Measurements from ENCODE around the gene SELENOW. TPM values are rescaled to one million over a fixed set of nuclear protein-coding genes. Genes with fewer than 3 reads are reported as not detected.

The SELENOW gene
- total and polyA plus RNA-seq, 2 donors from 2014 or later: 254 to 530 TPM

- intact Hi-C loops (cut with DNase I): no loop called here
- TF ChIP-seq CTCF (IDR thresholded peaks at IDR 0.05; ENCODE audit: borderline replicate concordance, extremely low read depth, insufficient read depth): no peak
- no peaks in the 10 kb centered on the region for H3K9me3 ChIP-seq (ENCODE audit: control insufficient read depth in 2 of 3, insufficient read depth in 1 of 3, low read length in 3 of 3)
- H3K27ac ChIP-seq (ENCODE audit: low read depth in 2 of 2, low read length in 2 of 2): no peak overlapping the region
- no peak overlapping the region for H3K4me3 ChIP-seq (ENCODE audit: low read length in 3 of 3)
- H3K36me3 ChIP-seq (ENCODE audit: control insufficient read depth in 2 of 3, insufficient read depth in 3 of 3, low read length in 3 of 3): peaks cover 2 to 28% (median 20%) of the 10 kb centered on the region in 3 donors
- FAIRE-seq (no peak), DNase-seq (no peak)
- no peak overlapping the region for H3K9ac ChIP-seq (ENCODE audit: low read length in 3 of 3)
- no peaks in the 10 kb centered on the region for H3K4me1 ChIP-seq (ENCODE audit: control insufficient read depth in 2 of 3, insufficient read depth in 2 of 3, low read depth in 1 of 3, low read length in 3 of 3)
- no peaks in the 10 kb centered on the region for H3K27me3 ChIP-seq (ENCODE audit: control insufficient read depth, insufficient read depth, low read length)
Measured at GRCh38 chr19:47756953-47757608, 21.4 kb upstream of the SELENOW start.

- DNase-seq: no peak
- Histone ChIP-seq H3K4me1 (ENCODE audit: control insufficient read depth in 2 of 3, insufficient read depth in 2 of 3, low read depth in 1 of 3, low read length in 3 of 3) (no peaks in the 10 kb centered on the region), H3K9me3 (ENCODE audit: control insufficient read depth in 2 of 3, insufficient read depth in 1 of 3, low read length in 3 of 3) (no peaks in the 10 kb centered on the region), H3K9ac (ENCODE audit: low read length in 3 of 3) (no peak overlapping the region), H3K27ac (ENCODE audit: low read depth in 2 of 2, low read length in 2 of 2) (no peak overlapping the region), H3K36me3 (ENCODE audit: control insufficient read depth in 2 of 3, insufficient read depth in 3 of 3, low read length in 3 of 3) (peaks cover 2 to 20% (median 15%) of the 10 kb centered on the region in 3 donors), H3K4me3 (ENCODE audit: low read length in 3 of 3) (no peak overlapping the region), H3K27me3 (ENCODE audit: control insufficient read depth, insufficient read depth, low read length) (no peaks in the 10 kb centered on the region)
- intact Hi-C loops (cut with DNase I): no loop called here
- FAIRE-seq: no peak
- TF ChIP-seq CTCF (IDR thresholded peaks at IDR 0.05; ENCODE audit: borderline replicate concordance, extremely low read depth, insufficient read depth): no peak
Measured at GRCh38 chr19:47757617-47758442, 20.7 kb upstream of the SELENOW start.

GRCh38 chr19:47758443-47758804 lies 20.1 kb upstream of the SELENOW start:
- intact Hi-C loops (cut with DNase I): no loop called here
- H3K27ac ChIP-seq (ENCODE audit: low read depth in 2 of 2, low read length in 2 of 2): no peak overlapping the region
- H3K4me1 ChIP-seq (ENCODE audit: control insufficient read depth in 2 of 3, insufficient read depth in 2 of 3, low read depth in 1 of 3, low read length in 3 of 3): no peaks in the 10 kb centered on the region
- FAIRE-seq (no peak), DNase-seq (no peak)
- TF ChIP-seq CTCF (IDR thresholded peaks at IDR 0.05; ENCODE audit: borderline replicate concordance, extremely low read depth, insufficient read depth): no peak
- H3K9me3 ChIP-seq (ENCODE audit: control insufficient read depth in 2 of 3, insufficient read depth in 1 of 3, low read length in 3 of 3): no peaks in the 10 kb centered on the region
- no peak overlapping the region for H3K4me3 ChIP-seq (ENCODE audit: low read length in 3 of 3)
- no peak overlapping the region for H3K9ac ChIP-seq (ENCODE audit: low read length in 3 of 3)
- peaks cover 2 to 17% (median 10%) of the 10 kb centered on the region in 3 donors for H3K36me3 ChIP-seq (ENCODE audit: control insufficient read depth in 2 of 3, insufficient read depth in 3 of 3, low read length in 3 of 3)
- H3K27me3 ChIP-seq (ENCODE audit: control insufficient read depth, insufficient read depth, low read length): no peaks in the 10 kb centered on the region

All from kidney (tissue), 14 donors.